NCI-H748 treated with DMSO at 0.1 percent for 48 hours (cell line): ENCODE results near the gene SELENOW.

ENCODE experiments used
- DNase-seq: peaks from one replicate; lab custom pipeline; 2025; lab: John Stamatoyannopoulos, UW

Gene SELENOW

DNA sequence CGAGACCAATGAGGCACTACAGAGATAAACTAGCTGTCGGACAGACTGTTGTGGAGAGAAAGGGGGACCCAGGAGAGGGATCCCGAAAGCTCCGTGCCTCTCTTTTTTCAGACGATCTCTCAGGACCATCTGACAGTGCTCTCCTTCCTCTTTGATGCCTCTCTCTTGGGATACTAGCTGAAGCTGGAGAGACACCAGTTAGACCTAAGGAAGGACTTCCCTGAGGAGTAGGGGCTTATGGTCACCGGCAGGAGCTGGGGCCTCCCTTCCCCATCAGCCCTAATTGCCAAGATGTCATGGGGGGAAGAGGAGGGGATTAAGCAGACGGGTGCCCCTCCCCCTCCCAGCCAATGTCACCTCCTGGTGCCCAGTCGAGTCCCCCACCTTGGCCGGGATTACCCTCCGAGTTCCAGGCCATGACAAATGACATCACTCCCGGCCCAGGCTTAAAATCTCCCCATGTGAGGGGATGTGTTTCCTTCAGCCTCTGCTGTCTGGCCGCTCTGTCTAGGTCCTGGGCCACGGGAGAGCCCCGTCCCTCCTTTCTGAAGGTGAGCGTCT lies 43.0 kb downstream of the SELENOW start, which contains the start of gene CRX:
TSS of gene CRX (plus strand) at position 478 of the 561 bp plus-strand sequence. CDS start 12,507 bp downstream, outside the sequence.
- no peak for DNase-seq

DNA sequence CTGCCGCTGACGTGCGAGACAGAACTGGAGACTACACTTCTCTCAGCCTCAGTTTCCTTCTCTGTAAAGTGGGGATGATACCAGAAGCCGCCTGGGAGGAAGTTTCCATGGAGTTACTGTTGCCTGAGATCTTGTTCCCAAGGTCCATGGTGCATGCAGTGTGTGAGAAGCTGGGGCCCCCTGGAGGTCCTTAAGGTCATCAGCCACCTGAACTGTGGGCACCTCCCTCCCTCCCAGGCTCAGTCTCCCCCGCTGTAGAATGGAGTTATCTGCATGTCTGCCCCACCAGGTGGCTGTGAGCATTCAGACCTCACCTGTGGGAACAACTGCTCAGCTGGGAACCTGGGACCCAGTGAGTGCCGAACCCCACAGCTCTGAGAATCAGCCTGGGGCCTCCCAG lies 45.9 kb downstream of the SELENOW start:
- DNase-seq, result no peak

DNA sequence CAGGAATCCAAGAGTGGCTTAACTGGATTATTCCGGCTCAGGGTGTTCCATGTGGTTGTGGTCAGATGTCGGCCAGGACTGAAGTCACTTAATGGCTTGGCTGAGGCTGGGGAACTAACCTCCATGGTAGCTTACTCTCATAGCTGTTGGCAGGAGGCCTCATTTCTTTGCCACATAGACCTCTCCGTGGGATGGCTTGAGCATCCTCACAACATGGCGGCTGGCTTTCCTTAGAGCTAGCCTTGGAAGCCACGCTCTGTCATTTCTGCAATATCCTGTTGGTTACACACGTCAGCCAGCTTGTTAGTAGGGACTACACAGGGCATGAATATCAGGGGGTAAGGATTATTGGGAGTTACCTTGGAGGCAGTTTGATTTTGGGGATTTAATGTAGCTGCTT lies 48.3 kb downstream of the SELENOW start:
- no peak for DNase-seq

DNA sequence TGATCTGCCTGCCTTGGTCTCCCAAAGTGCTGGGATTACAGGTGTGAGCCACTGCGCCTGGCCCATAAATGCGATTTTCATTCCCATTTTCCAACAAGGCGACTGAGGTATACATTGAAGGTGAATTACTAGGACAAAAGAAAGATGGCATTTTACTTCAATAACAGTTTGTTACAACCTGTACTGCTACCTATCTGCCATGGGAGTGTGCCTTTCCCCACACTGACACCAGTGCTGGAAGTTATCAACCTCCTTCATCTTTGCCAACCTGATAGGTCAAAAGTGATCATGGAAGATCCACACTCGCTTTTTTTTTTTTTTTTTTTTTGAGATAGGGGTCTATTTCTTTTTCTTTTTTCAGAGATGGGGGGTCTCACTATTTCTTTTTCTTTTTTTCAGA lies 54.2 kb downstream of the SELENOW start:
- no peak for DNase-seq
